ENCODE results near the gene LRP6.
A peak's percentile ranks its signal among the peaks of the same experiment; 100 is the strongest.
"Not testable (repeated sequence)": the region's sequence is repeated elsewhere in the genome, so short reads cannot be mapped to it uniquely, and the experiment has no call there.

LRP6 gene

GRCh38 chr12:12171991-12172511 lies 94.8 kb downstream of the LRP6 start:
- peak; percentile 83 for DNase-seq

GRCh38 chr12:12167847-12168246 lies 99.0 kb downstream of the LRP6 start:
- DNase-seq: no peak

- DNase-seq: no peak
These were observed 100.1 kb downstream of the LRP6 start for GRCh38 chr12:12166751-12167150.

DNA sequence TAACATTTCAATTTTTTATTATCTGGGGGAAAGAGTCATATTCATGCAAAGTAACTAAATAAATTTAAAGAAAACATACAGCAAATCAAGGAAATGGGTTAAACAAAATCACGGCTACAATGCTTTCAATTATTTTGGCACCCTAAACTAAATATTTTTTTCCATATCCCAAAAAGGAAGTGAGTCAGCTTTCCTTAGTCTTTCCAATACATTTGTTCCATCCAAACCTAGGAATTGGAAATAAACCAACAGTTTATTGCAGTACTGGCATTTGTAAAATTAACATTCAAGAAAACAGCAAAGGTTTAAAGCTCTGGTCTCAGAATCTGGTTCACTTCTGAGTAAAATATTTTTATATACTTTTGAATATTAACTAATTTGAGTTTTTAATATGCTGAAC lies 106.9 kb downstream of the LRP6 start:
- no peak for DNase-seq

GRCh38 chr12:12158858-12159257 lies 108.0 kb downstream of the LRP6 start:
- no peak for DNase-seq

- no peak for DNase-seq
These were observed 109.4 kb downstream of the LRP6 start for GRCh38 chr12:12157424-12157823.

DNA sequence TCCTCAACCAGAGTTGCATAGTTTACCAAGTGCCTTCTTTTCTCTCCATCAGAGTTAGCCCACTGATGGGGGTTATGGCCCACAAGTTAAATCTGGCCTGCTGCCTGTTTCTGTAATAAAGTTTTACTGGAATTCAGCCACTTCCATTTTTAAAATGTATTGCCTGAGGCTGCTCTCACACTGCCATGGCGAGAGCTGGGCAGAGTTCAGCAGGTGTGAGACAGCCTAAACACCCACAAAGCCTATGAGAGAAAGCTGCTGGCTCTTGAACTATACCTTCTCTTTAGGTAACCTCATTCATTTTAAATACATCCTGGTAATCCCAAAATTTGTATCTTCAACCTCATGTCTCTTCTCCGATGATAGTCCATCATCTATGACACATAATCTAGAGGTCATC lies 110.0 kb downstream of the LRP6 start:
- DNase-seq: no peak

GRCh38 chr12:12156116-12156515 lies 110.7 kb downstream of the LRP6 start:
- no peak for DNase-seq

GRCh38 chr12:12153596-12153995 lies 113.2 kb downstream of the LRP6 start:
- DNase-seq: no peak

GRCh38 chr12:12147111-12147510 lies 119.7 kb downstream of the LRP6 start:
- no peak for DNase-seq

DNA sequence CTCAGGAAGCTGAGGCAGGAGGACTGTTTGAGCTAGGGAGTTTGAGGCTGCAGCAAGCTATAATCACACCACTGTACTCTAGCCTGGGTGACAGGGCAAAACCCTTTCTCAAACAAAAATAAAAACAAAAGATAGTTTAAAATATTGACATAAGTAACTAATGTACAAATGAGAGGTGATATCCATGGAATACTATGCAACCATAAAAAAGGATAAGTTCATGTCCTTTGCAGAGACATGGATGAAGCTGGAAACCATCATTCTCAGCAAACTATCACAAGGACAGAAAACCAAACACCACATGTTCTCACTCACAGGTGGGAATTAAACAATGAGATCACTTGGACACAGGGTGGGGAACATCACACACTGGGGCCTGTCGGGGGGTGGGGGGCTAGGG lies 122.3 kb downstream of the LRP6 start:
- DNase-seq: not testable (repeated sequence)

GRCh38 chr12:12141000-12141399 lies 125.8 kb downstream of the LRP6 start:
- DNase-seq: no peak

DNA sequence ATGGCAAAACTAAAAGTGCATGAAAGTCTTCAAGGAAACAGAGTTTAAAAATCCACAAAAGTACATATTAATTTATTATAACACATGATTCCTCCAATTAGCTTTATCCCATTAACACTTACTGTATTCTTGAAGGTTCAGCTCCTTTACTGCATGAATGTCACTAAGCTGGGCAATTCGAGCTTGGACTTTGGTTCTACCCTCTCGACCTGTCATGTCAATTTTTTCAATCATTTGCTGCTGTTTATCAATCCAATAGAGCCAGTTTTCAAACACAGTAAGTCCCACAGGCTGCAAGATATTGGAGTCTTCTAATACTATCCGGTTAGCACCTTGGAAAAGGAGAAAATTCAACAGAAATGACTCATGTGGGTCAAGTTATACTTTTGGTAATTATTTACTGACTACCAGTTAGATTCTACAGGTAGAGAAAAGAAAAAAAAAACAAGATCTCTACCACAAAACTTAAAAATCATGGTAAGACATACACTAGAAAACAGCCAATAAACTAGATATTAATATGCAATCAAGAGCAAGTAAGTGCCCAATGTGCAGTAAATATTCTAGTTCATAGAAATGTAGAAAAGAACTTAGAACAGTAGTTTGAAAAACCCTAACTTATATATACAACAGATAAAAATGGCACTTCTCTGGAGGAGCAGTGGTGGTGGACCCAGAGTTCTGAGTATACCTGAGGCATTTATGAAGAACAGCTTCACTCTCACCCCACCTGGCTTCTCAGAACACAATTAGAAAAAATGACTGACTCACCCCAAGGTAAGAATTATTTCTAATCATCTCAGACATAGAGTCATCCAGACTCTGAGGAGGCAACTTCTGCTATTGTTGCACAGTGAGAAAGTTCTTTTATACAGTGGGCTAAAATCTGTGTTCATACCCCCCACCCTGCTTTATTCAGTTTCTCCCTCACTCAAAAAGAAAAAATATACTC lies 128.4 kb downstream of the LRP6 start:
- DNase-seq: no peak

- no peak for DNase-seq
These were observed 133.1 kb downstream of the LRP6 start for GRCh38 chr12:12133785-12134184.

GRCh38 chr12:12133259-12133658 lies 133.6 kb downstream of the LRP6 start:
- no peak for DNase-seq

- DNase-seq: peak; percentile 15
These were observed 138.2 kb downstream of the LRP6 start for GRCh38 chr12:12128670-12129069.

- no peak for DNase-seq
These were observed 139.5 kb downstream of the LRP6 start for GRCh38 chr12:12127304-12127703.

- DNase-seq: no peak
These were observed 140.3 kb downstream of the LRP6 start for GRCh38 chr12:12126551-12126950.

DNA sequence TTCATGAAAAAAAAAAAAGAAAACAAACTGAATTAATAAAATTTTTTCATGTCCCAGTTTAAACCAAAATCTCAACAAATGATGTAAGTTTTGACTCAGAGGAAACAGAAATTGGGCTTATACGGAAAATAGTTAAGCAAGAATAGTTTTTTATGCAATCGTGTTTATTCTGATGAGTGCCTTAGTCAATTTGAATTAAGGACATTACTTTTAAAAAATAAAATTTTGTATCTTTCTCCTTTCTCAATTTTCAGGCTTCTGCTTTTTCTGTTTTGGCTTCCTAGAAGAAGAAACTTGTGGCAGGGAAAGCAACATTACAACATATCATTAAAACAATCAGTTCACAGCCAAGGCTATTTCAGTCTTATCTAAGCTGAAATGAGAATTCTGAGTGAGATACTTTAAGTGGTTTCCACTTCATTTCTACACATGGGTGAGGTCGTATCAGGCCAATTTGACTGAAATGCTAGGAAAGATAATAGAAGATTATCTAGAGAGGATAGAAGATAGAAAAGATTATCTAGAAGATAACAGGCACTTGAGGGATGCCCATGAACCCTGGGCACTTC lies 143.7 kb downstream of the LRP6 start:
- peak; percentile 15 for DNase-seq

- no peak for DNase-seq
These were observed 145.8 kb downstream of the LRP6 start for GRCh38 chr12:12121061-12121460.

GRCh38 chr12:12116677-12117076 lies 150.2 kb downstream of the LRP6 start:
- DNase-seq: no peak

DNA sequence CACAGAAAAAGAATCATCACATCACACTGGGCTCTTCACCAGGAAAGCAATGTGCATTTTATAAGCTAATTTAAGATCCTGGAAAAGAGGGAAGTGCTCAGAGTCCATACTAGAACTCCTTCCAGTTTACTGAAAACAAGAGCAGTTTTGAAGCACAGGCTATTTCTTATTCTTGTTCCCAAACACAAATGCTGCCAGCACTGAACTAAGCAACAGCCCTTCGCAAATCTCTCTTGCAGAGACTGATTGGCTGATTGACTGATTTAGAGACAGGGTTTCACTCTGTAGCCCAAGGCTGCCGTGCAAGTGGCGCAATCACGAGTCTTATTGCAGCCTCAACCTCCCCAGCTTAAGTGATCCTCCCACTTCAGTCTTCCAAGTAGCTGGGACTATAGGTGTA lies 151.3 kb downstream of the LRP6 start:
- DNase-seq: no peak

- DNase-seq: peak; percentile 8
These were observed 155.8 kb downstream of the LRP6 start for GRCh38 chr12:12110923-12111555.

Data from hematopoietic multipotent progenitor cell treated with erythropoietin and hydrocortisone succinate and interleukin-3 and kit ligand, for 4 days (in vitro differentiated cells).